ENCODE results near the gene PUM2. TPM values are rescaled to one million over a fixed set of nuclear protein-coding genes. Genes with fewer than 3 reads are reported as not detected.

Gene PUM2
- total and polyA plus RNA-seq, 2 of the 8 experiments (the other 6 are each of a cell fraction or from before 2014, with no cell fraction given) = 46.6 to 114 TPM

- H3K14ac ChIP-seq (ENCODE audit: insufficient read length) = no peak overlapping the region
- H3K27ac ChIP-seq (ENCODE audit: low read depth, low read length) = no peak overlapping the region
- H2BK5ac ChIP-seq (ENCODE audit: low read depth, low read length) = no peak overlapping the region; the same call in 1 of the 2 replicates
- no peak overlapping the region for H3K56ac ChIP-seq (replicated peaks; ENCODE audit: insufficient read length, low read depth, low read length)
- DNase-seq (ENCODE audit: low read depth in 1 of 2, low spot score in 2 of 2) (no peak), FAIRE-seq (no peak)
- no peak overlapping the region for H2AK5ac ChIP-seq (ENCODE audit: low read depth, low read length)
- no peaks in the 10 kb centered on the region for H3K27me3 ChIP-seq (replicated peaks in 1 of 4; ENCODE audit: control insufficient read depth in 3 of 4, extremely low read depth in 1 of 4, insufficient read depth in 3 of 4, low read length in 3 of 4)
- H3K36me3 ChIP-seq (ENCODE audit: control insufficient read depth in 2 of 4, insufficient read depth in 4 of 4, low read length in 3 of 4) = peaks cover 0 to 2% (median under 1%) of the 10 kb centered on the region in 4 experiments; a peak in 2 of 8 replicates
- WGBS, 2 experiments (ENCODE audit: extremely low coverage in 1 of 2, insufficient coverage in 1 of 2, insufficient read length in 1 of 2, insufficient replicate concordance in 2 of 2, low coverage in 1 of 2, low lambda C conversion rate in 2 of 2, missing lambda C conversion rate in 1 of 2) = 78% methylated on average over 13 of the region's 13 CpGs; no CpG with 5 or more reads in 1 of the 2 experiments
- no peak overlapping the region for H3K9ac ChIP-seq (replicated peaks in 1 of 4; ENCODE audit: extremely low read depth in 1 of 4, low read depth in 3 of 4, low read length in 3 of 4)
- H3K4me2 ChIP-seq (ENCODE audit: insufficient read depth in 1 of 2, low read depth in 2 of 2, low read length in 2 of 2) = no peak overlapping the region
- no peak overlapping the region for H3K4me3 ChIP-seq (ENCODE audit: extremely low read depth in 1 of 4, insufficient read depth in 2 of 4, low read depth in 3 of 4, low read length in 4 of 4)
- H3K4me1 ChIP-seq (replicated peaks in 1 of 4; ENCODE audit: control insufficient read depth in 3 of 4, insufficient read depth in 4 of 4, low read length in 3 of 4) = peaks cover 0 to 28% (median 9%) of the 10 kb centered on the region in 4 experiments; a peak in 6 of 7 replicates
- H2BK120ac ChIP-seq (replicated peaks; ENCODE audit: low read depth, low read length) = no peak overlapping the region
- H3K23me2 ChIP-seq (ENCODE audit: low read depth, low read length) = peaks cover 4% of the 10 kb centered on the region; the same call in 1 of the 2 replicates
- no peak overlapping the region; the same call in 1 of the 2 replicates for H3K18ac ChIP-seq (ENCODE audit: extremely low read depth, low read length)
- no peaks in the 10 kb centered on the region for H3K9me3 ChIP-seq (ENCODE audit: insufficient read depth in 2 of 2, low read depth in 1 of 2, low read length in 1 of 2)
- no peak overlapping the region for H4K91ac ChIP-seq (replicated peaks; ENCODE audit: insufficient read length, low read length)
- H3K4ac ChIP-seq (replicated peaks; ENCODE audit: insufficient read length, low read depth, low read length) = no peak overlapping the region
- H4K20me1 ChIP-seq (replicated peaks in 1 of 2; ENCODE audit: control insufficient read depth in 1 of 2, insufficient read depth in 2 of 2, low read length in 2 of 2) = peaks cover 37 to 57% of the 10 kb centered on the region in 2 experiments
- H3K23ac ChIP-seq (ENCODE audit: insufficient read length) = no peak overlapping the region
- POLR2A ChIA-PET (ENCODE audit: partially characterized antibody) = interaction anchor here (1.3 to 3.8 kb wide), 3 partner anchors 7 to 18 kb away, joined by 3 to 19 read pairs (median 5); partner anchors contain the start of gene SDC1
- no peak overlapping the region for H2BK15ac ChIP-seq (ENCODE audit: low read length)
- H2BK12ac ChIP-seq (ENCODE audit: low read depth, low read length) = no peak overlapping the region
- no peak overlapping the region for H2AFZ ChIP-seq (ENCODE audit: low read length)
- no peak overlapping the region for H4K5ac ChIP-seq (ENCODE audit: insufficient read length, low read depth, low read length)
- H3K79me1 ChIP-seq (ENCODE audit: low read depth, low read length) = peaks cover 47% of the 10 kb centered on the region
- H4K8ac ChIP-seq (ENCODE audit: extremely low read depth, insufficient read depth, low read length) = peak overlapping the region; percentile 29; the same call in 1 of the 2 replicates
- CTCF ChIA-PET (ENCODE audit: partially characterized antibody) = interaction anchor here (0.6 to 5.1 kb wide), 7 partner anchors 9 to 582 kb away, joined by 3 to 22 read pairs (median 9); partner anchors contain the start of gene SDC1
- no peak overlapping the region for H2BK20ac ChIP-seq (ENCODE audit: low read length)
- H3K79me2 ChIP-seq (ENCODE audit: control insufficient read depth in 1 of 2, insufficient read depth in 2 of 2, low read length in 2 of 2) = peaks cover 4 to 93% of the 10 kb centered on the region in 2 experiments
- no peak for TF ChIP-seq RBBP5 (IDR thresholded peaks at IDR 0.05; ENCODE audit: borderline replicate concordance, low read depth, low read length)
- no peak for TF ChIP-seq CBX8 (IDR thresholded peaks at IDR 0.05; ENCODE audit: borderline replicate concordance, low read depth, low read length)
- TF ChIP-seq MAX (IDR thresholded peaks at IDR 0.05) = no peak
- TF ChIP-seq BRCA1 (IDR thresholded peaks at IDR 0.05; ENCODE audit: low read depth, low read length) = no peak
- no peak for TF ChIP-seq HDAC2 (IDR thresholded peaks at IDR 0.05; ENCODE audit: borderline replicate concordance in 1 of 2, low read depth in 2 of 2, low read length in 2 of 2)
- TF ChIP-seq, protein P1, sequence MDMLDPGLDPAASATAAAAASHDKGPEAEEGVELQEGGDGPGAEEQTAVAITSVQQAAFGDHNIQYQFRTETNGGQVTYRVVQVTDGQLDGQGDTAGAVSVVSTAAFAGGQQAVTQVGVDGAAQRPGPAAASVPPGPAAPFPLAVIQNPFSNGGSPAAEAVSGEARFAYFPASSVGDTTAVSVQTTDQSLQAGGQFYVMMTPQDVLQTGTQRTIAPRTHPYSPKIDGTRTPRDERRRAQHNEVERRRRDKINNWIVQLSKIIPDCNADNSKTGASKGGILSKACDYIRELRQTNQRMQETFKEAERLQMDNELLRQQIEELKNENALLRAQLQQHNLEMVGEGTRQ (IDR thresholded peaks at IDR 0.05; ENCODE audit: low read length) = no peak
- no peak for TF ChIP-seq SP2 (IDR thresholded peaks at IDR 0.05; ENCODE audit: low read length)
- TF ChIP-seq TCF12 (IDR thresholded peaks at IDR 0.05; ENCODE audit: low read depth, low read length) = no peak
- no peak for TF ChIP-seq TBP (IDR thresholded peaks at IDR 0.05; ENCODE audit: low read depth, low read length)
- TF ChIP-seq JUN (IDR thresholded peaks at IDR 0.05; ENCODE audit: low read depth, low read length) = no peak
Measured at GRCh38 chr2:20215183-20216040, 135.2 kb downstream of the PUM2 start.

All from H1 (cell line).